Measurements from ENCODE around the gene MORN4. TPM values are rescaled to one million over a fixed set of nuclear protein-coding genes. Genes with fewer than 3 reads are reported as not detected.

The MORN4 gene
- 9.0 and 15.8 TPM in 2 replicates for total RNA-seq (ENCODE audit: low replicate concordance)
- long read RNA-seq, transcript MORN4-201 (5 exons, 2,315 nt), result major isoform, 15 of 23 reads
- long read RNA-seq, partial matches to known transcripts, result 1 of 23 reads
- long read RNA-seq, other reads (novel, unspliced or antisense), result 5 of 23 reads

- TF ChIP-seq, protein P1, sequence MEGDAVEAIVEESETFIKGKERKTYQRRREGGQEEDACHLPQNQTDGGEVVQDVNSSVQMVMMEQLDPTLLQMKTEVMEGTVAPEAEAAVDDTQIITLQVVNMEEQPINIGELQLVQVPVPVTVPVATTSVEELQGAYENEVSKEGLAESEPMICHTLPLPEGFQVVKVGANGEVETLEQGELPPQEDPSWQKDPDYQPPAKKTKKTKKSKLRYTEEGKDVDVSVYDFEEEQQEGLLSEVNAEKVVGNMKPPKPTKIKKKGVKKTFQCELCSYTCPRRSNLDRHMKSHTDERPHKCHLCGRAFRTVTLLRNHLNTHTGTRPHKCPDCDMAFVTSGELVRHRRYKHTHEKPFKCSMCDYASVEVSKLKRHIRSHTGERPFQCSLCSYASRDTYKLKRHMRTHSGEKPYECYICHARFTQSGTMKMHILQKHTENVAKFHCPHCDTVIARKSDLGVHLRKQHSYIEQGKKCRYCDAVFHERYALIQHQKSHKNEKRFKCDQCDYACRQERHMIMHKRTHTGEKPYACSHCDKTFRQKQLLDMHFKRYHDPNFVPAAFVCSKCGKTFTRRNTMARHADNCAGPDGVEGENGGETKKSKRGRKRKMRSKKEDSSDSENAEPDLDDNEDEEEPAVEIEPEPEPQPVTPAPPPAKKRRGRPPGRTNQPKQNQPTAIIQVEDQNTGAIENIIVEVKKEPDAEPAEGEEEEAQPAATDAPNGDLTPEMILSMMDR (conservative IDR thresholded peaks at IDR 0.05), result no peak
- Mint-ChIP-seq H3K27ac (peak within 1 kb of the TSS; percentile 93), H3K4me1 (ENCODE audit: unreplicated experiment) (peaks cover 13% of the 10 kb centered on the region), H3K9me3 (no peaks in the 10 kb centered on the region), H3K36me3 (no peaks in the 10 kb centered on the region), H3K4me3 (peak within 1 kb of the TSS; percentile 99), H3K27me3 (no peaks in the 10 kb centered on the region)
- DNase-seq (ENCODE audit: extremely low spot score, unreplicated experiment), result peak; percentile 95
Measured at GRCh38 chr10:97632949-97633884, at the start of gene MORN4. MORN4 (minus strand) TSS chr10:97633500; CDS start chr10:97619653, 13,847 bp downstream.

- Mint-ChIP-seq H3K36me3 (no peaks in the 10 kb centered on the region), H3K27ac (peak overlapping the region; percentile 88), H3K4me3 (no peak overlapping the region), H3K27me3 (no peaks in the 10 kb centered on the region), H3K4me1 (ENCODE audit: unreplicated experiment) (peaks cover 20% of the 10 kb centered on the region), H3K9me3 (no peaks in the 10 kb centered on the region)
- TF ChIP-seq, protein P1 (conservative IDR thresholded peaks at IDR 0.05), result no peak
- no peak for DNase-seq (ENCODE audit: extremely low spot score, unreplicated experiment)
Measured at GRCh38 chr10:97682042-97682441, 48.7 kb upstream of the MORN4 start.

DNA sequence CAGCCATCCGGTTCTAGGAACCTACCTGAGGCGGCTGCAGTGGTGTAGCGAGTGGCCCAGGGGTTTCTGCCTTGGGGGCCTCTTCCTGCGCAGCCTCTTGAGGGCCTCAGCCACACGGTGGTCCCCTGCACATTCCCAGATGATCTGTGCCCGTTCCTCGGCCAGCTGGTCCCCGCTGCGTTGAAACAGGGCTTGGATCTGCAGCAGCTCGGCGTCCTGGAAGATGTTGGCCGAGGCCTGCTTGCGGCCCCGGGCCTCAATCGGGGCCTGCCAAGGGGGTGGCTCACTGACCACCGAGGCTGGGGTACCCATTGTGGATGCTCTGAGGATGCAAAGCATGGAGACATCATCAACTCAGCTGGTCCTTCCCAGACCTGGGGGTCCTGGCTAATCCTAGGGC, 46.3 kb upstream of the MORN4 start:
- H3K9me3 Mint-ChIP-seq, result no peaks in the 10 kb centered on the region
- peaks cover 13% of the 10 kb centered on the region for H3K4me1 Mint-ChIP-seq (ENCODE audit: unreplicated experiment)
- no peak overlapping the region for H3K27ac Mint-ChIP-seq
- DNase-seq (ENCODE audit: extremely low spot score, unreplicated experiment), result no peak
- H3K4me3 Mint-ChIP-seq, result no peak overlapping the region
- TF ChIP-seq, protein P1 (conservative IDR thresholded peaks at IDR 0.05), result no peak
- no peaks in the 10 kb centered on the region for H3K27me3 Mint-ChIP-seq
- no peaks in the 10 kb centered on the region for H3K36me3 Mint-ChIP-seq

GRCh38 chr10:97676770-97677581, 43.7 kb upstream of the MORN4 start:
- Mint-ChIP-seq H3K27ac (no peak overlapping the region), H3K27me3 (no peaks in the 10 kb centered on the region), H3K9me3 (no peaks in the 10 kb centered on the region), H3K36me3 (no peaks in the 10 kb centered on the region), H3K4me3 (no peak overlapping the region), H3K4me1 (ENCODE audit: unreplicated experiment) (peaks cover under 1% of the 10 kb centered on the region)
- TF ChIP-seq, protein P1 (conservative IDR thresholded peaks at IDR 0.05), result peak; percentile 97
- no peak for DNase-seq (ENCODE audit: extremely low spot score, unreplicated experiment)

GRCh38 chr10:97675222-97675621, 41.9 kb upstream of the MORN4 start:
- H3K9me3 Mint-ChIP-seq, result no peaks in the 10 kb centered on the region
- no peak overlapping the region for H3K27ac Mint-ChIP-seq
- DNase-seq (ENCODE audit: extremely low spot score, unreplicated experiment), result no peak
- H3K27me3 Mint-ChIP-seq, result no peaks in the 10 kb centered on the region
- no peaks in the 10 kb centered on the region for H3K4me1 Mint-ChIP-seq (ENCODE audit: unreplicated experiment)
- TF ChIP-seq, protein P1 (conservative IDR thresholded peaks at IDR 0.05), result no peak
- H3K36me3 Mint-ChIP-seq, result peaks cover 3% of the 10 kb centered on the region
- no peak overlapping the region for H3K4me3 Mint-ChIP-seq
